ENCODE data around the gene FBXO7. TPM values are rescaled to one million over a fixed set of nuclear protein-coding genes. Genes with fewer than 3 reads are reported as not detected.

FBXO7 gene
- total RNA-seq, 2 donors from 2014 or later: 71.0 to 93.0 TPM

DNA sequence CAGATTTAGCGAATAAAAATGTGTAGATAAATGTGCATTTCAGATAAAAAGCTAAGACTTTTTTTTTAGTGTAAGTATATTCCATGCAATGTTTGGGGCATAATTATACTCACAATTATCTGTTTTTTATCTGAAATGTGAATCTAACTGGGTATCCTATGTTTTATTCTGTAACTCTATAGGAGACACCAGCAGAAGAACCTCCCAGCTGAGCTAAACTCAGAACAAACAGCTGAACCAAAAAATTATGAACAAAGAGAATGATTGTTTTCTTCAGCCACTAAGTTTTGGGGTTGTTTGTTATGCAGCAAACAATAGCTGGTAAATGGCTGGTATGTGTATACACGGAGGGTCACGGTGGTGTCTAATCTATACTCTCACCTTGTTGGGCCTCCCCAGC, 42.9 kb downstream of the FBXO7 start:
- ATAC-seq: no peak
- Mint-ChIP-seq H3K27ac (no peak overlapping the region), H3K9me3 (no peaks in the 10 kb centered on the region), H3K36me3 (no peaks in the 10 kb centered on the region)
- DNase-seq (ENCODE audit: low spot score in 2 of 2): no peak

DNA sequence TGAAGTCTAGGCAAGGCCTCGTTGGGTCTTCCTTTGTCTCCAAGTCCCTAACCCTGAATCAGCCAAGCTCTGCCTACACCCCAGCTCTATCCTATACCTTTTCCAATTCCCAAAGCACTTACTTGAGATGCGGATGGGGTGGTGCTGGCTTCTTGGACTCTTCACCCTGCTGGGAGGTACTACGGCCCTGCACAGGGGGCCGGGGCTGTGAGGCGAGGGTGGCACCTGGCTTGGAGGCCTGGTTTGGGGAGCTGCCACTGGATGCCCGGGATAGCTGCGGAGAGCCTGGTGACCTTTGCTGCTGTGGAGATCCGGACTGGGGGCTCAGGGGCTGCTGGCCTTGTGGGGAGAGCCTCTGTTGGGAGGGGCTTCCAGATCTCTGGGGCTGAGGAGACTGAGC, 43.3 kb downstream of the FBXO7 start:
- Mint-ChIP-seq H3K27ac (no peak overlapping the region), H3K36me3 (no peaks in the 10 kb centered on the region), H3K9me3 (no peaks in the 10 kb centered on the region)
- ATAC-seq (no peak), DNase-seq (ENCODE audit: low spot score in 2 of 2) (no peak)

DNA sequence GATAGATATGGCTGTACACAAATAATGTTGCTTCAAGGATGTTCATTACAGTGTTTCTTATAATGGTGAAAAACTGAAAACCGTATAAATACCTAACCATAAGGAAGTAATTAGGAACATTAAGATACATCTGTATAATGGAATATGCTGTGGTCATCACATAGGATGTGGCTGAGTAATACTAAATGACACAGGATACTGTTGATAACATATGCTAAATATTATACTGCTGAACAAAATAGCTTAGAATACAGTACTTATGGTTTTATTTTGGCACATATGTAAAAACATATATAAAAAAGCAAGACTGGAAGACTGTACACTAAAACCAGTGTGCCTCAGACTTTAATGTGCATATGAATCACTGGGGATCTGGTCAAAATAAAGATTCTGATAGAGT, 43.8 kb downstream of the FBXO7 start:
- ATAC-seq: no peak
- H3K27ac Mint-ChIP-seq: no peak overlapping the region
- DNase-seq (ENCODE audit: low spot score in 2 of 2): no peak
- H3K36me3 Mint-ChIP-seq: no peaks in the 10 kb centered on the region
- H3K9me3 Mint-ChIP-seq: no peaks in the 10 kb centered on the region

DNA sequence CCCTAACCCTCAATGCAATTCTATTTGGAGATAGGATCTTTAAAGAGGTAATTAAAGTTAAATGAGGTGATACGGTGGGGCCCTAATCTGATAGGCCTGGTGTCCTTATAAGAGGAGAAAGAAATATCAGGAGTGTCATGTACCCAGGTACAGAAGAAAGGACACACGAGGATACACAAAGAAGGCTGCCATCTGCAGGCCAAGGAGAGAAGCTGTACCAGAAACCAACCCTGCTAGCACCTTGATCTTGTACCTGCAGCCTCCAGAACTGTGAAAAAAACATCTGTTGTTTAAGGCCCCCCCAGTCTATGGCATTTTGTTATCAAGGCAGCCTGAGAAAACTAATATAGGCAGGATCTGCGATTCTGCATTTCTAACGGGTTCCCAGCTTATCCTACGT, 44.2 kb downstream of the FBXO7 start:
- Mint-ChIP-seq H3K27ac (no peak overlapping the region), H3K36me3 (no peaks in the 10 kb centered on the region), H3K9me3 (no peaks in the 10 kb centered on the region)
- DNase-seq (ENCODE audit: low spot score in 2 of 2) (no peak), ATAC-seq (no peak)

DNA sequence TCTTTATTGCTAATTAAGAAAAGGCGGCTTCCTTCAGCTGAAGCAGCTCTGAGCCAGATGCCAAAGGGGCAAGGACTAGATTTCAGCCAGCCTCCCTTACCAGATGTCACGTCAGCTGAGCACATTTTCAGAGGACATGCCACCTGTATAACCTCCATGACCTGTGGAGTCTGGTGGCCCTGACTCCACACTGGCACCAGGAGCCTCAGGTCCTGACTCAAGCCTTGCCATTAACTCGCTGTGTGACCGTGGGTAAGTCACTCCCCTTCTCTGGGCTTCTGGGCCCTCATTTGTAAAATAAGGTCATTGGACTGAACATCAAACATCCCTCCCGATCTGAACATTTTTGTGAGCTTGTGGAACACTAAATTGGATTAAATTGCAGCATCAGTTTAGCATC, 46.0 kb downstream of the FBXO7 start:
- DNase-seq (ENCODE audit: low spot score in 2 of 2) (no peak), ATAC-seq (no peak)
- no peaks in the 10 kb centered on the region for H3K9me3 Mint-ChIP-seq
- H3K36me3 Mint-ChIP-seq: no peaks in the 10 kb centered on the region
- no peak overlapping the region for H3K27ac Mint-ChIP-seq

DNA sequence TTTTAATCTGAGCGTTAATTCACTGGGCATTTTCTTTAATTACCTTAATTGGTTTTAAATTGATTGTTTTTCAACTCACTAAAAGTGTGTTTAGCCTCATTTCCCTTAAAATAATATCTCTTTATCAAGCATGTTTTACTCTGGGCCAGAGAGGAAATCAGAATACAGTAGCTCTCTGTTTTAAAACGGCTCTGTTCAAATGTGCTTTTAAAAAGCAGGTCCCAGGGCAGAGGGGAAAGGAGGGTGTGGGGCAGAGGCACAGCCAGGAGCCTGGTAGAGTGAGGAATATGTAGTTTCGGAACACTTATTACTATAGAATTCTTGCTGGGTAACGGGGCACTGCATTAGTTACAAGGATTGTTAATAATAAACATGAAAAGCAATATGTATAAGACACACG, 47.6 kb downstream of the FBXO7 start:
- ATAC-seq: no peak
- Mint-ChIP-seq H3K36me3 (no peaks in the 10 kb centered on the region), H3K27ac (no peak overlapping the region), H3K9me3 (no peaks in the 10 kb centered on the region)
- DNase-seq (ENCODE audit: low spot score in 2 of 2): no peak

DNA sequence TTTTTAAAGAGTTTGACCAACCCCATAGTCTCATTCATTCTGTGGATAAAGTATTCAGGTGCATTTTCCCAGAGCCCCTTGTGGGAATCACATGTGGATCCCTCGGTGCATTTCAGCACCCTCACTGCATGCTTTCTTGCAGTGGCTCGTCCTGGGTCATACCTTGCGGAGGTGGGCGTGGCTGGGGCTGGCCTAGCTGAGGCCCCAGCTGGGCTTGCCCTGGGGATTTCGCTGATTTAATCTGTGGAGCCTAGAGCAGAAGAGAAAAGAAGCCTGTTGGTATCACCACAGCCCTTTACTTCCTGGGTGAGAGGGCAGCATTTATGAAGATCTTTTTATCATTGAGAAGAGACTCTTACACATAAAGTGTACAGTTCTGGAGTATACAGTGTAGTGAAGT, 53.1 kb downstream of the FBXO7 start:
- no peak for ATAC-seq
- no peaks in the 10 kb centered on the region for H3K9me3 Mint-ChIP-seq
- no peaks in the 10 kb centered on the region for H3K36me3 Mint-ChIP-seq
- no peak overlapping the region for H3K27ac Mint-ChIP-seq
- DNase-seq (ENCODE audit: low spot score in 2 of 2): no peak

DNA sequence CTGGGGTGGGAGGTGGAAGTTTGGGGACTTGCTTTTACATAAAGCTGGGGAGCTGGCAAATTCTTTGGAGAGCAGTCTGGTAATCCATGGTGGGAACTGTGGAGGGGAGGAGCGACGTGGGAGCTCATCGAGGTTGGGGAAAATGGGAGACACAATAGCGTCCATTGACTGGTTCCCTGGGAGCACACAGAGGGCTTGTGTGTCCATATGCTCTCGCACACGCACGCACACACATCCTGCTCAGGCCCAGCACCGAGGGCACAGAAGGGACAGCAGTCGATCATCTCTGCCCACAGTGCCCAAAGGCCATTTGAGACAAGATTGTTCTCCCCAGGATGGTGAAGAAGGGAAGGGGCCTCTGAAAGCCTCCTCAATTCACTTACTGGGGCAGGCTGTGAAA, 53.7 kb downstream of the FBXO7 start:
- DNase-seq (ENCODE audit: low spot score in 2 of 2): no peak
- H3K36me3 Mint-ChIP-seq: no peaks in the 10 kb centered on the region
- no peak for ATAC-seq
- H3K9me3 Mint-ChIP-seq: no peaks in the 10 kb centered on the region
- H3K27ac Mint-ChIP-seq: no peak overlapping the region

DNA sequence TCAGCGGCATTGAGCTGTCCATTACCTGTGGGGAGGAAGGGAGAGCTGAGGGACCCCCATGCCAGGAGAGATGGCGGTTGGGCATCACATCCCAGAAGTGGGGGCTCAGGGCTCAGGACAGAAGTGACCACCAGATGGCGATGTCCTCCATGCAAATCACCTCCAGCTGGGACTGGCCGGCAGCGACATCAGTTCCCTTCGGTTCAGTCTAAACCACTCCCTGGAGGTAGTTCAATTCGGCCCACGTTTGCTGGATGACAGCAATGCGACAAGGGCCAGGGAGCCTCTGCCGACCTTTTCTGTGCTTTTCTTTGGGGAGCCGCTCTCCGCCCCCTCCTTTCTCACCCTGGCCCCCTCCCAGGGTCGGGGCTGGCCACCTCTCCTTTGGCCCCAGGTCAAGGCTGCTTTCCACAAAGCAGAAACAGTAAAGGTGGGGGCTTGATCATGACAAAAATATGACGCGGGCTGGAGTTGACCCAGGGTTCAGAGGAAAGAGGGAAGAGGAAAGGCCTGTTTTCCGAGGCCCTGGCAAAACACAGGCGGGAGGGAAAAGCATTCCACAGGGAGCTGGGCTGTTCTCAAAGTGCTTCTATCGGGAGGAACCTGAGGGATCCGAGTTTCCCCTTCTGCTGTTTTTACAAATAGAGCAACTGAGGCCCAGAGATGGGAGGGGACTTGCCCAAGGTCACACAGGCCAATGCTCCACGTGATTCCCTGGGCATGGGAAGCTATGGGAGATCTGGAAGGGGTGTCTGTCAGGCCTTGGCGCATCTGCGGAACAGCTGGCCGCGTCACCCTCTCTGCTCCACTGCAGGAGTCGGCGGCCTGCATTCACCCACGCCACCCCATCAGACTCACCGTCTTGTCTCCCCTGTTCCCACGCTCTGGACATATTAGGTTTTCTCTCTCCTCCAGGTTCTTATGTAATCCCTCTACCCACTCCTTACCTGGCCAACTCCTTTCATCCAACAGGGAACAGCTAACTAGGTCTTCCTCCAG, 54.7 kb downstream of the FBXO7 start:
- H3K27ac Mint-ChIP-seq: no peak overlapping the region
- ATAC-seq: peak; percentile 79 to 86
- DNase-seq (ENCODE audit: low spot score in 2 of 2): peak; percentile 61
- no peaks in the 10 kb centered on the region for H3K9me3 Mint-ChIP-seq
- H3K36me3 Mint-ChIP-seq: no peaks in the 10 kb centered on the region

DNA sequence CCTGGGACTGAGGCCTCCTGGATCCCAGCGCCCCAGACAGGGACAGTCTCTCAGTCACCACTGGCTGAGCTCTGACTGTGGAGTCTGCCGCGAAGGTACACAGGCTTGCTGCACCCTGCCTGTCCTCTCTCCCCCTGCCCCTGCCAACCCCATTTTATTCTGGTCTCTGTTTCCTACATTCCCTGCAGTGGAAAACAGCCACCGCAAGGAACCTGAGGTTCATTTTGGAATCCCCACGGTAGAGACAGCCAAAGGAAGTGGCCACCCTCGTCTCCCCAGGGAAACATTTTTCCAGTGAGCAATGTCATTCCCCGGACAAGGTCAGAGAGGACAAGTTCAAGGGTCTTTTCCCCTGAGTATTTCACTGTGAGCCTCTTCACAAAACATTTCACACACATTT, 56.6 kb downstream of the FBXO7 start:
- ATAC-seq (no peak), DNase-seq (ENCODE audit: low spot score in 2 of 2) (no peak)
- no peaks in the 10 kb centered on the region for H3K9me3 Mint-ChIP-seq
- no peaks in the 10 kb centered on the region for H3K36me3 Mint-ChIP-seq
- no peak overlapping the region for H3K27ac Mint-ChIP-seq

DNA sequence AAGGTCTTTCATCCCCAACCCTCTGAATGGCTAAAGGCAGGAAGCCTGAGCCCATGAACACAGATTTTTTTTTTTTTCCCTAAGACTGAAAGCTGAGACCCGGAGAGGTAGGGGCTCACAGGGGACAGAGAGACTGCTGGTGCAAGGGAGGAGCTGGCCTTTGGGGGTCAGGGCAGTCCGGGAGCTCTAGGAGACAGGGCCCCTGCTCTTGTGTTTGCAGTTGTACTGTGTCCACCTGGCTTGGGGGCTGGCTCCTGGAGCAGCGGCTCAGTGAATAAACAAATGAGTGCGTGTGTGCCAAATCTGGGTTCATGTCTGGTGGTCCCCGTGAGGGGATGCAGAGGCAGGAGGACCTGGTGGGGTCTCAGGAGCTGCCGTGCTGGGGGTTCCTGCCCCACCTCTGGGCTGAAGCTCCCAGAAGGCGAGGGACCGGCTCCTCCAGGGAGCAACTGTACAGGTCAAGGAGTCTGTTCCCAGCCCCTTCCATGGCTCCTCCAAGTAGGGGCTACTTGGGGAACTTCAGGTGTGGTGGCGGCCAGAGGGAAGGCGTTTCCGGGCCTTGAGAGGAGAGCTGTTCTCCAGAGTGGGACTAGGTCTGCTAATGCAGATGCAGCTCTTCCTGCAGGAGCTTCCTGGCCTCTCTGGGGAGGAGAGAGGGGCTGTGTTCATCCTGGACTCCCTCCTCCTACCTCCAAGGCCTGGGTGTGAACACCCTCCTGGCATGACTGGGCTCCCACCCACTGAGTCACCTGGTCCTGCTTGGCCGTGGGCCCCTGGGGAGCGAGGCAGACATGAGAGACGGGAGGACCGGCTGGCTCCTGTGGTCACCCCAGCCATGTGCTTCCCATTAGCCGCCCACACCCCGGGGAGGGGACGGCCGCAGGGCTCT, 57.6 kb downstream of the FBXO7 start:
- Mint-ChIP-seq H3K27ac (peak overlapping the region; percentile 60), H3K36me3 (no peaks in the 10 kb centered on the region), H3K9me3 (no peaks in the 10 kb centered on the region)
- DNase-seq (ENCODE audit: low spot score in 2 of 2): no peak
- no peak for ATAC-seq

DNA sequence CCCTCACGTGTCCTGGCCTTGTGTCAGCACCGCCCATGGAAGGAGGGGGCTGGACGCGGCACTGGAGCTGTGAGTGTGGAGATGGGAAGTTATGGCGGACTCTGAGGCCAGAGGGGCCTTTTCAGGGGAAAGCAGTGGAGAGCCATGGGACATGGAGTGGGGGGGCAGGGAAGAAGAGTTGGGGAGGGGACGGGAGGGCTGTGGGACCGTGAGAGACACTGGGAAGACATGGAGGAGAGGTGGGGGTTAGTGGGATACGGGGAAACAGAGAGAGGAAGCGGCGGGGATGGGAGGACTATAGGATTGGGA, 58.2 kb downstream of the FBXO7 start:
- H3K27ac Mint-ChIP-seq: no peak overlapping the region
- H3K9me3 Mint-ChIP-seq: no peaks in the 10 kb centered on the region
- no peak for ATAC-seq
- H3K36me3 Mint-ChIP-seq: no peaks in the 10 kb centered on the region
- DNase-seq (ENCODE audit: low spot score in 2 of 2): no peak

DNA sequence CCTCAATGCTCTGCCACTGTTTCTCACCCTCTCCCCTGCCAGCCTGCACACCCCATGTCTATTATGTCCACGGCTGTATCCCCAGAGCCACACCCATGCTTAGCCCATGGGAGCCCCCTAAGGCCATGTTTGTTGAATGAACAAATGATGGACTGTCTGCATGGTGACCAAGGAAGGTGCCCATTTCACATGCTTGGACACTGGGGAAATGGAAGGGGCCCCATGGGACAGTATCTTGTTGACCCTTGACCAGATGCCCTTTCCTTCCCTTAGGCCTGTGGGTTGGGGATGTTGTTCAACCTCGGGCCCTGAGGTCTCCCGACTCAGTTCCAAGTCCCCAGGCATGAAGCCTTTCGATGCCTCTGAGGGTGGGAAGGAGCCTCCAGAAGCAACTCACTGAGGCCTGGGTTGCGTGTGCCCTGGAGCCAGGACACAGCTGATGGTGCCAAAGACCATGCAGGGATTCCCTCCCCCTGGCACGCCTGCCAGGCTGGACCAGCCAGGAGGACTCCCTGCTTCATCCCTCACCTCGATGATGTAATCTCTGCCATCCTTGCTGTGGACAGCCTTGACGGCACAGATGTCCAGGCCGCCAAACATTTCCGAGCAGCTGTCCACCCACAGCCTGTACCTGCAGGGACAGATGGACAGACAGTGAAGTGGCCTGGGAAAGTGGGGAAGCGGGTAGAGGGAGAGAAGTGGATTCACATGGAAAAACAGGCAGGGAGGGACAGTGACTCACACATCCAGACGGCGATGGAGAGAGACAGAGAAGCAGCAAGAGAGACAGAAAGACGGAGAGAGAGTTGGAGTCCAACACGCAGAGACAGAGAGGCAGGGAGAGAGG, 58.9 kb downstream of the FBXO7 start:
- Mint-ChIP-seq H3K9me3 (no peaks in the 10 kb centered on the region), H3K36me3 (no peaks in the 10 kb centered on the region), H3K27ac (no peak overlapping the region)
- no peak for ATAC-seq
- DNase-seq (ENCODE audit: low spot score in 2 of 2): no peak

DNA sequence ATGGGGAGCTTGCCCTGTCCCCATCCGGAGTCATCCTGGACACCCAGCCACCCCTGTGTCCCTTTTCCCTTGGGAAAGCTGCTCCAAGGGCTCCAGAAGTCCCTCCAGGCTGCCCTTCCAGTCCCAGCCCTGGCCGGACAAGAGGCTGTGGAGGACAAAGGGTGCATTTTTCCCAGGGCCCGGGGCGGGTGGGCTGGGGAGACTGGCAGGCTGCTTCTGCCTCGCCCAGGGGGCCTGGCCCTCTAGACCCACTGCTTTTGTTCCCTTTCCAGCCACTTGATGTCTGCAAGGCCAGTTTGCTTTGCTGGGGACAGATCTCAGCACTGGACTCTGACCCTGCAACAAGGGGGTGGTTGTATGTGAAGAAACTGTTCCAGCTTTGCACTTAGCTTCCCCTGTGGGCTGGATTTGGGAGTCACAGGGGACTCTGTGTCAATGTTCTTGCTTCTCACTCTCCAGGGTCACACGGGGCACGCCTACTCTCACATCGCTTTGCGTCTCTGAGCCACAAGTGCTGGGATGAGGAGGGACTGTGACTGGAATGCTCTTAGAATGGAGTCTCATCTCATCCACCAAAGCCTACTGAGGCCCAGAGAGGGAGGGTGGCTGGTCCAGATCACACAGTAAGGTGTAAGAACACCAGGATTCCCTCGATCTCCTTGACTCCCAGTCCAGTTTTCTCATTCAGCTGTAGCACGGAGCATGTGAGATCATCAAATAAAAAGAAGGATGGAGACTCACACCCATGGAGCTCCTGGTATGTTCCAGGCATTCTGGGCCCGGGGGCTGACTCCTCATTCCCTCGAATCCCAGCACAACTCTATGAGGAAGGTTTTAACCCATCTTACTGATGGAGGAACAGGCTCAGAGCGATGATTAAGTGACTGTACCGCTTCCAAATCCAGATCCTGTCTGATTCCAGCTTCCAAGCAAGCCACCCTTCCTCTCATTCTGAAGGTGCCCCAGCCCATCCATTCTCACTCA, 59.9 kb downstream of the FBXO7 start:
- ATAC-seq (no peak), DNase-seq (ENCODE audit: low spot score in 2 of 2) (no peak)
- Mint-ChIP-seq H3K27ac (no peak overlapping the region), H3K9me3 (no peaks in the 10 kb centered on the region), H3K36me3 (no peaks in the 10 kb centered on the region)

DNA sequence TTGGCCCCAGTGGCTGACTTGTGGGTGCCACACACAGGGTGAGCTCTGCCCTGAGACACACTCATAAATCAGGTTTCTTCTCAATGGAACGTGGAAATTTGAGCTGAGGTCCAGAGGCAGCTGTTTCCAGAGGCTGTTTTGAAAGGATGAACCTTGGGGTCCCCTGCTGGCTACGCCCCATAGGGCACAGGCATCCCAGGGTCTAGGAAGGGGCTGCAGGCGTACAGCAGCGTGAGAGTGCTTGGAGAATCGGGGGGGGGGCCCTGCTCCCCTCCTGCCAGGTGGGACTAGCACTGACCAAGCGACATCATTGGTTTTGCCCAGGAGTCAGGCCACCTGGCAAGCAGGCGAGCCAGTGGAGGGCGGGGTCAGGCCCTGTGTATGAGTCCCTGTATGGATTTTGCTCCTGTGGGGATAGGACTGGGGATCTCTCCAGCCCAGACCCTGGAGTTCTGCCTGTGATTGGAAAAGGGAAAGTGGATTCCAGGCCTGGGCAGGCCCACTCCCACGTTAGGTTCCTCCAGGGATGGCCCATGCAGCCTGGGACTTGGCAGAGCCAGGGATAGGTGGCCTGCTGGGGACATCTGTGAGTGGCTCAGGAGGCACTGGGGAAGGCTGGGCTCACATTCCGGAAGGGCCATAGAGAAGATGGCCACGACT, 61.0 kb downstream of the FBXO7 start:
- DNase-seq (ENCODE audit: low spot score in 2 of 2): no peak
- no peak for ATAC-seq
- H3K36me3 Mint-ChIP-seq: no peaks in the 10 kb centered on the region
- no peak overlapping the region for H3K27ac Mint-ChIP-seq
- no peaks in the 10 kb centered on the region for H3K9me3 Mint-ChIP-seq

Measured in activated naive CD4-positive, alpha-beta T cell treated with anti-CD3 and anti-CD28 coated beads, Interleukin-2, amount 50 U/mL, for 72 hours (primary cell).